Measurements from ENCODE around the gene IL18RAP.

- TF ChIP-seq CTCF (IDR thresholded peaks at IDR 0.05; ENCODE audit: insufficient read depth, low read length) (no peak), SPI1 (IDR thresholded peaks at IDR 0.05; ENCODE audit: borderline replicate concordance, low read depth) (no peak), REST (IDR thresholded peaks at IDR 0.05; ENCODE audit: insufficient replicate concordance, low read depth) (no peak), POLR2AphosphoS5 (IDR thresholded peaks at IDR 0.05; ENCODE audit: low read depth) (no peak)
These were observed 12.8 kb downstream of the IL18RAP start for GRCh38 chr2:102435741-102436140.

Measured in HL-60 (cell line).